Heart left ventricle (tissue), 13 donors: Measurements from ENCODE around the gene FMNL1.
"Not testable (repeated sequence)": the region's sequence is repeated elsewhere in the genome, so short reads cannot be mapped to it uniquely, and the experiment has no call there.

Source experiments
- CTCF ChIP-seq, 12 donors: fragments of 200-600 bp; sonication (generic) in 4 of 12; IDR thresholded peaks; one replicate each; pipeline versions ENCODE4 v1.5.0 to v1.8.0; 2018 to 2022; ENCODE audit warnings: antibody characterized with exemption in 12 of 12, mild to moderate bottlenecking in 5 of 12
- POLR2A ChIP-seq, 2 donors: fragments of 450-650 bp; IDR thresholded peaks; one replicate each; pipeline ENCODE4 v1.6.1; 2017; ENCODE audit warnings: antibody characterized with exemption in 2 of 2, mild to moderate bottlenecking in 2 of 2, moderate library complexity in 2 of 2
- donor health status: ischemic (EF 13 %, LVEDD 7.1; RV severe dilation, severe dysfunction).
- donor health status: DM: no; HTN: yes; CAD: no.
- donor health status: DM: no; HTN: no; CAD: no.
- donor health status: ischemic (EF 25% LVEDD 6.9; RV normal size, moderate dysfunction).
- donor health status: ischemic (EF 25% LVEDD 5.7; RV mildly dilated, moderate dysfunction).
- donor health status: ischemic (EF 35%, LVEDD 5.7; RV mildly dilated, moderate dysfunction).
- donor health status: nonischemic (EF 11% LVEDD 7.7; RV severe dilation, severe dysfunction).
- donor health status: DM: yes; HTN: yes; CAD: no.
- donor health status: PGD.
- donor health status: ischemic (EF 29% LVEDD 5.4; RV normal size, mild dysfunction).
- donor health status: nonischemic (EF 23%, LVEDD 6.1; RV moderate dilation, normal function).

- not testable (repeated sequence) for TF ChIP-seq CTCF, POLR2A (IDR thresholded peaks at IDR 0.05)
These were observed 31.6 kb downstream of the FMNL1 start for GRCh38 chr17:45253237-45253636.
